HPDE6-E6E7 (cell line): Measurements from ENCODE around the gene CEP83.
"Not testable (repeated sequence)": the region's sequence is repeated elsewhere in the genome, so short reads cannot be mapped to it uniquely, and the experiment has no call there.

Source experiments
- DNase-seq: peaks from one replicate; pipeline ENCODE4 v3.0.0; 2011; ENCODE audit warnings: missing footprints; ENCODE audit errors: extremely low spot score

The CEP83 gene

GRCh38 chr12:94430304-94430703 lies 29.4 kb downstream of the CEP83 start:
- no peak for DNase-seq

- no peak for DNase-seq
These were observed 30.0 kb downstream of the CEP83 start for GRCh38 chr12:94429633-94430032.

- DNase-seq, result no peak
These were observed 30.5 kb downstream of the CEP83 start for GRCh38 chr12:94429191-94429590.

GRCh38 chr12:94427501-94428381 lies 31.9 kb downstream of the CEP83 start:
- no peak for DNase-seq

- no peak for DNase-seq
These were observed 33.6 kb downstream of the CEP83 start for GRCh38 chr12:94426049-94426448.

GRCh38 chr12:94424830-94425229 lies 34.8 kb downstream of the CEP83 start:
- not testable (repeated sequence) for DNase-seq

GRCh38 chr12:94421868-94422740 lies 37.6 kb downstream of the CEP83 start:
- no peak for DNase-seq

GRCh38 chr12:94418517-94418916 lies 41.1 kb downstream of the CEP83 start:
- no peak for DNase-seq

- no peak for DNase-seq
These were observed 43.1 kb downstream of the CEP83 start for GRCh38 chr12:94416613-94417012.

- no peak for DNase-seq
These were observed 44.6 kb downstream of the CEP83 start for GRCh38 chr12:94415066-94415465.

- DNase-seq, result no peak
These were observed 54.1 kb downstream of the CEP83 start for GRCh38 chr12:94405413-94406116.

GRCh38 chr12:94404854-94405253 lies 54.8 kb downstream of the CEP83 start:
- no peak for DNase-seq

GRCh38 chr12:94401326-94401725 lies 58.3 kb downstream of the CEP83 start:
- DNase-seq, result no peak

GRCh38 chr12:94398685-94399084 lies 61.0 kb downstream of the CEP83 start:
- DNase-seq, result not testable (repeated sequence)

- DNase-seq, result no peak
These were observed 62.3 kb downstream of the CEP83 start for GRCh38 chr12:94397401-94397800.

GRCh38 chr12:94396014-94396413 lies 63.7 kb downstream of the CEP83 start:
- DNase-seq, result not testable (repeated sequence)

- no peak for DNase-seq
These were observed 69.6 kb downstream of the CEP83 start for GRCh38 chr12:94390130-94390485.

- DNase-seq, result not testable (repeated sequence)
These were observed 70.1 kb downstream of the CEP83 start for GRCh38 chr12:94389482-94390129.

GRCh38 chr12:94386422-94386821 lies 73.2 kb downstream of the CEP83 start:
- no peak for DNase-seq

- no peak for DNase-seq
These were observed 75.6 kb downstream of the CEP83 start for GRCh38 chr12:94384030-94384429.

- DNase-seq, result no peak
These were observed 79.2 kb downstream of the CEP83 start for GRCh38 chr12:94380507-94380906.
